PFSK-1 (cell line): Measurements from ENCODE around the gene POLE.

Experiments
- FOXP2 ChIP-seq: optimal IDR thresholded peaks from 2 replicates; pipeline ENCODE3; 2011; ENCODE audit warnings: borderline replicate concordance, control low read depth, inconsistent platforms; ENCODE audit not compliant: insufficient read depth; ENCODE audit errors: extremely low read length, extremely low read depth
- POLR2AphosphoS5 ChIP-seq: IDR thresholded peaks from 2 replicates; pipeline ENCODE4 v1.6.1; 2012; ENCODE audit warnings: low read depth, mild to moderate bottlenecking, control low read depth, low read length, moderate library complexity
- SIN3A ChIP-seq: IDR thresholded peaks from 2 replicates; pipeline ENCODE4 v1.6.1; 2012; ENCODE audit warnings: mild to moderate bottlenecking, low read length, moderate library complexity, borderline replicate concordance; ENCODE audit not compliant: insufficient read depth
- TAF1 ChIP-seq: IDR thresholded peaks from 2 replicates; pipeline ENCODE4 v1.6.1; 2012; ENCODE audit warnings: low read length, control low read depth, borderline replicate concordance; ENCODE audit not compliant: insufficient read depth
- TF ChIP-seq, protein P1 (sequence below), 2 experiments: IDR thresholded peaks; 2 replicates each; pipeline versions ENCODE4 v1.6.1 to v1.8.0; 2011 to 2012; ENCODE audit warnings: low read depth in 2 of 2, low read length in 2 of 2, control low read depth in 1 of 2, inconsistent platforms in 1 of 2, mild to moderate bottlenecking in 1 of 2, moderate library complexity in 1 of 2; ENCODE audit not compliant: insufficient read depth in 1 of 2

Gene POLE

GRCh38 chr12:132588319-132588718, 98.8 kb downstream of the POLE start:
- TF ChIP-seq TAF1 (no peak), SIN3A (no peak), POLR2AphosphoS5 (no peak), FOXP2 (no peak)
- TF ChIP-seq, protein P1, sequence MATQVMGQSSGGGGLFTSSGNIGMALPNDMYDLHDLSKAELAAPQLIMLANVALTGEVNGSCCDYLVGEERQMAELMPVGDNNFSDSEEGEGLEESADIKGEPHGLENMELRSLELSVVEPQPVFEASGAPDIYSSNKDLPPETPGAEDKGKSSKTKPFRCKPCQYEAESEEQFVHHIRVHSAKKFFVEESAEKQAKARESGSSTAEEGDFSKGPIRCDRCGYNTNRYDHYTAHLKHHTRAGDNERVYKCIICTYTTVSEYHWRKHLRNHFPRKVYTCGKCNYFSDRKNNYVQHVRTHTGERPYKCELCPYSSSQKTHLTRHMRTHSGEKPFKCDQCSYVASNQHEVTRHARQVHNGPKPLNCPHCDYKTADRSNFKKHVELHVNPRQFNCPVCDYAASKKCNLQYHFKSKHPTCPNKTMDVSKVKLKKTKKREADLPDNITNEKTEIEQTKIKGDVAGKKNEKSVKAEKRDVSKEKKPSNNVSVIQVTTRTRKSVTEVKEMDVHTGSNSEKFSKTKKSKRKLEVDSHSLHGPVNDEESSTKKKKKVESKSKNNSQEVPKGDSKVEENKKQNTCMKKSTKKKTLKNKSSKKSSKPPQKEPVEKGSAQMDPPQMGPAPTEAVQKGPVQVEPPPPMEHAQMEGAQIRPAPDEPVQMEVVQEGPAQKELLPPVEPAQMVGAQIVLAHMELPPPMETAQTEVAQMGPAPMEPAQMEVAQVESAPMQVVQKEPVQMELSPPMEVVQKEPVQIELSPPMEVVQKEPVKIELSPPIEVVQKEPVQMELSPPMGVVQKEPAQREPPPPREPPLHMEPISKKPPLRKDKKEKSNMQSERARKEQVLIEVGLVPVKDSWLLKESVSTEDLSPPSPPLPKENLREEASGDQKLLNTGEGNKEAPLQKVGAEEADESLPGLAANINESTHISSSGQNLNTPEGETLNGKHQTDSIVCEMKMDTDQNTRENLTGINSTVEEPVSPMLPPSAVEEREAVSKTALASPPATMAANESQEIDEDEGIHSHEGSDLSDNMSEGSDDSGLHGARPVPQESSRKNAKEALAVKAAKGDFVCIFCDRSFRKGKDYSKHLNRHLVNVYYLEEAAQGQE (IDR thresholded peaks at IDR 0.05; ENCODE audit: insufficient read depth in 1 of 2, low read depth in 2 of 2, low read length in 2 of 2) = no peak

- TF ChIP-seq, protein P1 (IDR thresholded peaks at IDR 0.05; ENCODE audit: insufficient read depth in 1 of 2, low read depth in 2 of 2, low read length in 2 of 2) = no peak
- TF ChIP-seq SIN3A = no peak
- TF ChIP-seq TAF1 = no peak
- TF ChIP-seq FOXP2 = no peak
- no peak for TF ChIP-seq POLR2AphosphoS5
Observed at GRCh38 chr12:132587781-132588180, 99.4 kb downstream of the POLE start.

GRCh38 chr12:132586929-132587328, 100.2 kb downstream of the POLE start:
- no peak for TF ChIP-seq FOXP2
- no peak for TF ChIP-seq TAF1
- TF ChIP-seq, protein P1 (IDR thresholded peaks at IDR 0.05; ENCODE audit: insufficient read depth in 1 of 2, low read depth in 2 of 2, low read length in 2 of 2) = no peak
- no peak for TF ChIP-seq POLR2AphosphoS5
- no peak for TF ChIP-seq SIN3A

DNA sequence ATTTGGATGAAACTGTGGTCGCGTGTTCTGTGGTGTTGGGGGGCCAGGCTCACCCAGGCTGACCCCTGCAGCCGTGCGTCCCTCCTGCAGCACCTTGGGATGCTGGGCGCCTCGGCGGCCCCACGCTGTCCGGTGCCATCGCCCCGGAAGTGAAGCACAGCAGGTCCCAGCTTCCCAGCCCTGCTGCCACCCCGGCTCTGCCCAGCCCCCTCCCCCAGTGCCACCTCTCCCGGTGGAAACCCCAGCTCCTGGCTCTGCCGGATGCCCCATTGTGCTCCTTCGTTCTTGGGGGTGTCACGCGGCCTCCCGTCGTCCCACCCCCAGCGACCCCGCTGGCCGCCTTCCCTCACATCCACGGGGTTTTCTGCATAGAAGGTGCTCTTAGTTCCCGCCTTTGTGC, 102.0 kb downstream of the POLE start:
- TF ChIP-seq, protein P1 (IDR thresholded peaks at IDR 0.05; ENCODE audit: insufficient read depth in 1 of 2, low read depth in 2 of 2, low read length in 2 of 2) = no peak
- no peak for TF ChIP-seq SIN3A
- TF ChIP-seq FOXP2 = no peak
- TF ChIP-seq TAF1 = no peak

GRCh38 chr12:132584429-132584828, 102.7 kb downstream of the POLE start:
- no peak for TF ChIP-seq FOXP2
- TF ChIP-seq, protein P1 (IDR thresholded peaks at IDR 0.05; ENCODE audit: insufficient read depth in 1 of 2, low read depth in 2 of 2, low read length in 2 of 2) = no peak
- TF ChIP-seq POLR2AphosphoS5 = no peak
- TF ChIP-seq TAF1 = no peak
- TF ChIP-seq SIN3A = no peak
